Fibroblast of skin of right biceps (primary cell): ENCODE results near the gene MAP3K14.

Experiments
- DNase-seq: peaks from one replicate; pipeline ENCODE4 v3.0.0-alpha.2; 2013

MAP3K14 gene

DNA sequence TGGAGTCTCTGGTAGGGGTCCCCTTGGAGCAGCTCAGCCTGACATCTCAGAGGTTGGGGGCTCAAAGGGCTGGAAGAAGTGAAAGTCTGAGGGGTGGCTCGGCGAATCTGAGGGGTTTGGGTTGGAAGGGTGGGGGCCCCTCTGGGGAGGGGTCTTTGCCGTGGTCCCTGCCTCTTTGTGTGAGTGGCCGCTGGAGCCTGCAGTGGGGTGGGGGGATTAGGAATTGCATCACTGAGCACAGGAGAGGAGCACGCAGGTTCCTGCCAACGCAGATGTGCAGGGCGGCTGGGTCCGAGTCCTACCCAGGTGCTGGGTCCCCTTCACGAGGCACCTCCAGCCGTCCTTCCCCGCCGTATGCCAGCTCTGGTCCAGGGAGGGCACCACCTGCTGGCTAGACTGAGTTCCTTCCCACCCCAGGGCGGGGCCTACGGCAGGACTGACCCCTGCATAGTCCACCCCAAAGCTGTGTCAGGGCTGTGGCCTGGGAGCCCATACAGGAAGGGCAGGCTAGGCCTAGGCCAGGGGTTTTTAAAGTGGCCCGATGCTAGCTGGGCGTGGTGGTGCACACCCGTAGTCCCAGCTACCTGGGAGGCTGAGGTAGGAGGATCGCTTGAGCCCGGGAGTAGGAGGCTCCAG, 85.2 kb downstream of the MAP3K14 start:
- DNase-seq = no peak

DNA sequence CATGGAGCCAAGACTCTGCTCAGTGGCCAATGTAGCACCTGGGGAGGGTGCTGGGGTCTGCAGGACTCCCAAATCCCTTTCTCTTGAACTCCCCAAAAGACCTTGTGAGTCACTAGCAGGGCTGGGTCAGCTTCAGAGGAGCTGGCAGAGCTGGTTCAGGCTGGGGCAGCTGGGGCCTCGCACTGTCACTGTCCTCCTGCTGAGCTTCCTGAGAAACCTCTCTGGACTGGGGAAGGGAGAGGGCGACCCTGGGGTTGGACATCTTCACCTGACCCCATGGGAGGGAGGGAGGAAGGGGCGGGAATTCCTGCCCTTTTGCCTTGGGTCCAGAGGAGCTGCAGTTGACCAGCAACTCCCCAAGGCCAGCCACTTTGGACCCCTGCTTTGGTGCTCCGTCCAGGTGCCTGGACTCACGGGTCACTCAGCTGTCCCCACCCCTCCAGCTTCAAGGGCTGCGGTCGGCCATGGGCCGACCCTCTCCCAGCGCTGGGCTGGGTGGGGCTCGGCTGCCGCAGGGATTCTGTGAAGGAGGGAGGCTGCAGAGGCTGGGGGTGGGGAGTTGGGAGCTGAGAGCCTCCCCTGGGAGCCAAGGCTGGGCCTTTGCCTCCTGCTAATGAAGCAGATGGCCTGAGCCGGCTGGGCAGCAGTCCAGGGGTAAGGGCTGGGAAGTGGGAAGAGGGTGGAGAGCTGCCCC, 85.9 kb downstream of the MAP3K14 start:
- DNase-seq = peak; percentile 25

DNA sequence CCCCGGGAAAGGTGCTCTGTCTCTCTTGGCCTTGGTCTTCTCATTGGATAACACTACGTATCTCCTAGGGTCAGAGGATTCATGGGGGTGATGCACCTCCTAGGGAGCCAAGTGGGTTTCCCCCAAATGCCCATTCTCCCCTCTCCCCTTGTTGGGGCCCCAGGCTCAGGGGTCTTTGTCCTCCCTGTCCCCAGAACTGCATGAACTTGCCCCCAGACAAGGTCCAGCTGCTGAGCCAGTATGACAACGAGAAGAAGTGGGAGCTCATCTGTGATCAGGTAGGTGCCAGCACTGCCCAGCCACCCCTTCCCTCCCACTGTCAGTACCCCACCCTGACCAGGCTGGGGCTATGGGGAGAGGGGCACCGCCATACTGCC, 86.4 kb downstream of the MAP3K14 start:
- DNase-seq = no peak

DNA sequence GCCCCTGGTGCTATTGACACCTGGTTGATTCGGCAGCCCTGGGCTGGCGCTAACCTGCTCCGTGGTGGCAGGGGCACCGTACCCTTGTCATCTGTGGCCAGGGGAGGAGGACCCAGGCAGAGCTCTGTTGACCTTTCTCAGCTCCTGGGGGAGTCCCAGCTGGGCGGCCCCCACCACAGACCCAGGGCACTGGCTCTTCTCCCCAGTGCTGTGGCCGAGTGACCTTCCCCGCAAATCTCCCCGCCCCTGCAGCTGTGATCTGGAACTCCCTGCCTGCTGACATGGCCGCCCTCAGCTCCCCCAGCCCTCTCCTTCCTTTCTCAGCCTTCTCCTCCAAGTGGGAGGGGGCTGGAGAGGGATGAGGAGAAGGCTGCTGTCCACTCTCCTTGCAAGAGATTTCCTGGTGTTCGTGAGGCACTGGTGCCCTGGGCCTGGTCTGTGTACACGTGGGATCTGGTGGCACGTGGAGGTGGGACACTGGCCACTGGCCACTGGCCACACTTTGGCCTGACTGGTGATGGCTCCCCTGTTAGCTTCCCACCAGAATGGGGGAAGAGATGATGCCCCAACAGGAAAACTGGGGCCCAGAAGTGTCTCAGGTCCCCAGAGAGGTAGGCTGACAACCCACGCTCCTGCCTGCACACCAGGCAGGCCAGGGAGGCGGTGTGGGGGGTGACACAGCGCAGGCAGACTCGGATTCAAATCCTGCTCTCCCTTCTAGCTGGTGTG, 87.0 kb downstream of the MAP3K14 start:
- no peak for DNase-seq

DNA sequence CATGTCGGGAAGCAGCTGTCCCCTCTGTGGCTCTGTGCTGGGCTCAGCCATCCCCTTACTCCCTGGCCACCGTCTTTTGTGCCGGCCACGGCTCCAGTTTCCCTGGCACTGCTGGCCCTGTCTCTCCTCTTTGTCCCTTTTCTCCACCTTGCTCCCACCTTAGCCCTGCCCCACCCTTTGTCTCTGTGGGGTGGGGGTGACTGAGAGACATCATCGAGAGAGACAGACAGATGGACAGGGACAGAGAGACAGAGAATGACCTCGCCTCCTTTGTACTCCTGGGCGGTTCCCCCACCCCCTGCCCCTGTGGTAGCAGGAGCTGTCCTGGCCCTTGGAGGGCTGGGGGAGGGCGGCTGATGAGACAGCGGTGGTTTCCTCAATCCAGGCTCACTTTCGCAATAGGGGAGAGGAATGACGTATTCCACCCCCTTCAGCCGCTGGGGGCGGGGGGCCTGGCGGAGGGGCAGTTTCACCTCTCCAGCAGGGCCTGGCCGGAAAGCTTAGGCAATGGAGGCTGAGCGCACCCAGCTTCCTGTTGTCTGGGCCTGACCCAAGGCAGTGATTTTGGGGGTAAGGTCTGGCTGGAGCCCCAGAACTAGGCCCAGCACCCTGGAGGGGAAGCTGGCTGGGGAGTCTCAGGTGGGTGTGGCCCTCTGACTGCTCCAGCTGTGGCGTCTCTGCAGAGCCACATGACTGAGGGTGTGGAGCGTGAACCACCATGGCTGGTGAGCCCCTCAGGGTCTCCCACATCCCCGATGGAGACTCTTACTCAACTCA, 87.9 kb downstream of the MAP3K14 start:
- DNase-seq = peak; percentile 91

DNA sequence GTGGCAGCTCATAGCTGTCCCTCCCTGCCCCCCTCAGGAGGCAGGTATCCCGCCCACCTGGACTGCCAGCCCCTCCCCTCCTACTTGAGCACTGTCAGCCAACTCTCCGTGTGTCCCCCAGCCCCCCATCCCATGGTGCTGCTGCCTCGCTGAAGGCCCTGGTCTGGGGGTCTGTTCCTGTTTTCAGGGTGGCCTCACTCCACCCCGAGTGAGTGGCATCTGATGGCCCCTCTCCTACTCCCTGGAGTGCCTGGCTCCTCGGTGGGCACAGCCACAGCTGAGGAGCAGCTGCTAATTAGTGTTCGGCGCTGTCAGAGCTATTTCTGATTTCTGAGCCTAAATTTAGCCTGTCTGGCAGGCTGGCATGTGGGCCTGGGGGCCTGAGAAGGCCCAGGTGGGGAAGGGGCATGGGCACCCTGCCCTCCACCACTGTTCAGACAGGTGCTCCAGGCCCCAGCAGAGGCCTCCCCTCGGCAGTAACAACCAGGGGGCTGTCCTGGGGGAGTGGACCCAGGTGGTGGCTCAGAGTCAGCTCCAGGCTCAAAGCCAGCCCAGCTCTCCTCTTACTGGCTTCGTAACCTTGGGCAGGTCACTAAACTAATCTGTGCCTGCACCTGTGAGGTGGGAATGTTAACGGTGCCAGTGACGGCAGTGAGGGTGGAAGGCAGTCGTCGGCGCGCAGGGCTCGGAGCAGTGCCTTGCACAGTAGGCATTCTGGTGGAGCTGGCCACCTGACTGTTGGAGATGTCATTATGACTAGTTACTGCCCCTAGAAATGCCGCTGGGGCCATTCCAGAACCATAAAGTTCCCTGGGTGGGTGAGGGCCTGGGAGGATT, 88.7 kb downstream of the MAP3K14 start:
- DNase-seq = no peak

DNA sequence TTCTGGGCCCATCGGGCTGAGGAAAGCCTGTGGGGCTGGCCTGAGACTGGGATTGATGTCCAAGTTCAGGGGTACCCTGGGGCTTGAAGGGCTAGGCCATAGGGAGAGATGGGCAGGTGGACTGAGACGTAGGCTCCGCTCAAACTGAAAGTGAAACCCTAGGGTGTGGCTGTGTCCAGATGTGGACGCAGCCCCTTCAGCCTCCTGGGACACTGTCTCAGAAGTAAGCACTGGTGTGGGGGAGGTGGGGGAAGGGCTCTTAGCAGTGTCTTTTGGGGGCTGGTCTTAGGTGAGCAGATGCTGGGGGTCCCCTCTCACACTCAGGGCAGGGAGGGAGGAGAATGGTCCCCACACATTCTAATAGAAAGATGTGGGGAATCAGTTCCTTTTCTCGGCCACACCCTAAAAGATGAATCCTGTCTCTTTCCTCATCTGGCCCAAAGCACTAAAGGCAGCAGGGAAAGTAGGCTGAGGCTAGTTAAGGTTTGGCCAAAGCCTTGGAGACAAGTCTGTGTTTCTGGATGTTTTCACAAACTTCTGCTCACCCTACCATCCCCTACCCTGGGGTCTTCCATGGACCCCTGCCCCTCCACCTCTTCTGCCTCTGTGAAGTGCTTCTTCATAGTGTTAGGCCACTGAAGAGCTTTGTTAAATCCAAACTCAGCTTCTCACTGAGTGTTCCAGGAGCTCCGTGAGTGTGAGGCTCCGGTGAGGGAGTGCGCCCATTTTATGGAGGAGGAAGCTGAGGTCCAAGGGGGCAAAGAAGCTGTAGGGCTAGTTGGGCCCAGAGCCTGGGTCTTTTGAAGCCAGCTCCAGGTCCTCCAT, 89.5 kb downstream of the MAP3K14 start:
- no peak for DNase-seq

DNA sequence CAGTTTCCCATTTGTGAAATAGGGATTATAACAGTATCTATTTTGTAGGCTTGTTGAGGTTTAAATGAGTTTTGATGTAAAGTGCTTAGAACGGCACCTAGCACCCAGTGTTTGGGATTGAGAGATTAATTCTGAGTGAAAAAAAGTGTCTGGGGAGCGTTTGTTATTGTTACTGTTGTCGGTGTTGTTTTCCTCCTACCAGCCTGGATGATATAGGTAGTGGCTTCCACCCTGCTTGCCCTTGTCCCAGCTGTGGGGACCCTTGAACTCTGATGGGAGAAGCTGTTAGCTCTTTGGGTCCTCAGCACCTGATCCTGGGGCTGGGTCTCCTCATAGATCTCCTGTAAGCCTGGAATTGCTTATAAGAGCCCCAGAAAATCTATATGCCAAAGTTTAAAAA, 90.2 kb downstream of the MAP3K14 start:
- no peak for DNase-seq

DNA sequence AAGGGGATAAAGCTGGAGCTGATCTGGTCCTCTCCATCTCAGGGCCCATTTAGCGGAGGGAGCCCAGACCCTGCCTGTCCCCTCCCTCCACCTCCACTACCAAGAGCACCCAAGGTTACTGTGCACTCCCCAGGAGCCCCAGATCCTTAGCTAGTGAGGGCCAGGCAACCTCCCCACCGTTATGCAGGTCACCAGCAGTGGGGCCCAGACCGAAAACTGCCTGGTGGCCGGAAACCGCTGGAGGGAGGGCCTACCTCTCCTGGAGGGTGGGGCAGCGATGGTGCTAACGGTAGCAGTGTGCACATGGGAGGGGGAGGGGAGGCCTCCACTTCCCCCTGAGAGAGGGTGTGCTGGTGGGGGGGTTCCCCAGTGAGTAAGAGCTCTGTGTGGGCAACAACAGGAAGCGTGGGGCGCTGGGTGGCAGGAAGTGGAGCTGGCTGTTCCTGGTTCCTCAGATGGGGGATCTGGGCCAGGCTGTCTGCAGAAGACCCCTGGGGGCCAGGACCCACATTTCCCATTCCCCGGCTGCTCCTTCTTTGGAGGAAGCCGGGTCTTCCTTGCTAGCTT, 90.8 kb downstream of the MAP3K14 start:
- peak; percentile 34 for DNase-seq

DNA sequence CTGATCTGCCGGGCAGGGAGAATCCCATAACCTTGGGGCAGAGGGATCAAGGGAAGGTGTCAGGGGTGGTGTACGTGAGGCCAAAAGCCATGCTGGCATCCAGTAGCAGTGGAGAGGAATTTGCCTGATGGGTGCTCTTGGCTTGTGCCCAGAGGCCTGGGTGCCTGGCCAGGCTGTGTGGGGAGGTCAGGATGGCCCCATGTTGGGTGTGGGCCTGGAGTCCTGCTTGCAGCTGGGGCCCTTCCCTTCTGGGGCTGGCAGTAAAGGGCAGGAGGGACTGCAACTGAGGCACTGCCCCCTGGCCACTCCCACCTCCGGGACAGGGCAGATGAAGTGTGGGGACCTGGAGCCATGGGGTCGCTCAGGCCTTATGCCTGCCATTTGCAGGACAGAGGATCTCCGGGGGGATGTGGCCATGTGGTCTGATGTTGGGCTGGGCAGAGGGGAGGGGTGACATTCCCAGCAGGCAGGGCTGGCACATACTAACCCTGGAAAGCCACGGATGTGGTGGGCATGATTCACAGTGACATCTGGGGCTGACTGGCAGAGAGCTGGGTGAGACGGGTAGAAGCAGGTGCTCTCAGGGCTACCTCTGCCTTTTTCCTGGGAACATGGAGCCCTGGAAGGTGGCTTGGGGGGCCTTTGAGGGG, 91.6 kb downstream of the MAP3K14 start:
- DNase-seq = no peak

DNA sequence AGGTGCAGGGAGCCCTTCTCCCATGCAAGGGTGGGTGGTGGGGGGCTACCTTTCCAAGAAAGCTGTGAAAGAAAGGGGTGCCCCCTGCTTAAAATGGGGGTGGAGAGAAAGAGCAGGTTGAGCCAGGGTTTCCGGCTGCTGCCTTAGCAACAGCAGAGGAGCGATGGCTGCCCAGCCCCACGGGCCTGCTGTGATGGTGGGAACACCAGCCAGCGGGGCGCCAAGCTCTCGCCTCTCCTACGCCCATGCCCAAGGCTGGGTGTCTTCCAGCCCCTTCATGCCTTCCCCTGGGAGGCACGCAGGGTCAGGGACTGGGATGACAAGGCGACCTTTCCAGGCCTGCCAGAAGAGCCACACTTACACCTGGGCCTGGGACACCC, 92.2 kb downstream of the MAP3K14 start:
- no peak for DNase-seq

DNA sequence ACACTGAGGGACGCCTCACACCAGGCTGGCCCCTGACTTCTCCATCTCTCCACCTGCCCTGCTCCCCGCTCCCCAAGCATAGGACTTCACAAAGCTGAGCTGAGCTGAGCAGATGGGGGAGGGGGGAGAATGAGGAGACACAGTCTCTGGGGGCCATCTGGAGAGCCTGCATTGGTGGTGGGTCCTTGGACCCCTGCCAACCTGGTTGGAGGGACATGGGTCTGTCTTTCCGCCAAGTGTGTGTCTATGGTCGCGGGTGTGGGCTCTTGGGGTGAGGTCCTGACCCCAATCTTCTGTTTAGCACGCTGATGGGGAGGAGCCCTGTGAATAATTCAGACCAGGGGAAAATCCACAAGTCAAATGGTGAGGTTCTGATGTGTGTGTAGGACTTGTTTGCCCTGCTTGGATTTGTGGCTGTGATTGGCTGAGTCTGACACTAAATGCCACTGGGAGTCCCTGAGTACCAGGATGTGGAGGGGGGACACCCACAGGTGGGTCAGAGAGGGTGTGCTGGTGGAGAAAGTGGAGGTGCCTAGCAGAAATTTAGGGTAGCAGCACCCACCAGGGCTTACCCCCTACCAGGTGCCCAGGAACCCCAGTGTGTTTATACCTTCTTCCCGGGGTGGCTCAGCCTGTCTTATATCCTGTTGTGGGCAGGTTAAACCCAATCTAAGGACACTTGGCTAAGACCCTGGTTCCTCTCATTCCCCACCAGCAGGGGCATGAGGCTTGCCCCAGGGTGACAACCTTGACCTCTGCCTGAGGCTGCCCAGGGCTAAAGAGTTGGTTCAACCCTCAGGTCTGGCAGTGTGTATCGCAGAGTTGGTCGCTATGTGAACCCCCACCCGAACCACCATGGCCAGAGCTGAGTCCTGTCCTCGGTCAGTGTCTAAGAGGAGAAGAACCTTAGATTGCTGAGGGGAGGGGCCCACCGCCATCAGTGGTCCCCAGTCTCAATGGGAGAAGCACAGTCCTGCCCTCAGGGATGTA, 93.0 kb downstream of the MAP3K14 start:
- DNase-seq = no peak

DNA sequence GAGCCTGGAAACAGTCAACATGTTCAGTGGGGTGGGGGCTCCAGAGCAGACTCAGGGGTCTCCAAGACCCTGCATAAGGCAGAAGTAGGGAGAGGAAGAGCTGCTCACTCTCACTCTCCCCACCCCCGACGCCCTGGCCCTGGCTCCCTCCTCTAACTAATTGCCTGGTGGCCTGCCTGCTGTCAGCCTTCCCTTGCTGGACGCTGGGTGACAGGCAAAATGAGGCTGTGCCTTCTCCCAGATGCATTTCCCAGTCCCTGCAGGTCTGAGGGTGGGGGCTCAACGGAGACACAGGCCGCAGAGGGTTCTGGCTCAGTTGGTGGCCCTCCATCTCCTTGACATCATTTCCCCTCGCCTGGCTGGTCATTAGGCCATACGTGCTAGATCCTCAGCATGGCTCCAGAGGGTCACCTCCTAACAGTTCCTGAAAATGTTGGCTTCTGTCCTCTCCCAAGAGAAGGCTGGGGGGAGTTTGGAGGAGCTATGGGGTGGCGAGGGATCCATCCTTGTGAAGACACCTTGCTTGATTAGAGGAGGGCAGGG, 93.8 kb downstream of the MAP3K14 start:
- DNase-seq = no peak

DNA sequence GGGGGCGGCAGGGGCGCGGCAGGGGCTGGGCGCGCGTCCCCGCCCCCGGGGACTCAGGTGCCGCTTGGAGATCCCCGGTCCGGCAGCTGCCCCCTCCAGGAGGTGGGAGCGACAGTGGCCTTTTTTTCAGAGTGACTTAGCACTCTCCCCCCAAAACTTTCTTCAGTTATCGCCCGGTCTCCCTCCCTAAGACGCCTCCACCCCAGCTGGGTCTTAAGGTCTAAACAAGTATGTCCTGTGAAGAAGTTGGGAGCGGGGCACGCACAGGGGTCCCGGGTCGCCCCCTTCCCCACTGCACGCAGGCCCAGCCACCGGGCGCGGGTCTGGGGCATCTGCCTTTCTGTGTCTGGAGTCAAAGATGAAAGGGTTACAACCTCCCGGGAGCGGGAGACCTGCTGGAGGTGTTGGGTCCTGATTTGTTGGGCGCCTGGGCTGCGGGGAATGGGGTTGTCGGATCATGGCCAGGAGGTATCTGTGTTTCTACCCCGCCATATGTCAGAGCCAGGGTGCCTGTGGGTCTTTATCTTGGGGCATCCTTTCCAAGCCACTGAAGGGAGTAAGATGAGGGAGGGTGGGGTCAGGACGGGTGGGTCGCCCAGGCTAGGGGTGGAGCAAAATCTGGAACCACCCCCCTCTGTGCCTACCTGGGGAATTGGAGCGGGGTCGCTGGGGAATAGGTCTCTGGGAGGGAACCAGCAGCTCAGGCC, 94.4 kb downstream of the MAP3K14 start:
- no peak for DNase-seq

DNA sequence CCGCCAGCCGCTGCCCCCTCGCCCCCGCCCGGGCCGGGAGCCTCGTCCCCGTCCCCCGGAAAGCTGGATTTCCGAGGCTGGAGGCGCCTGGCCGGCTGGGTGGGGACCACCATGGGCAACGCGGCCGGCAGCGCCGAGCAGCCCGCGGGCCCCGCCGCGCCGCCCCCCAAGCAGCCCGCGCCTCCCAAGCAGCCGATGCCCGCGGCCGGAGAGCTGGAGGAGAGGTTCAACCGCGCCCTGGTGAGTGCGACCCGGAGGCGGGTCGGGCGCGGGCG, 94.9 kb downstream of the MAP3K14 start:
- DNase-seq = no peak

DNA sequence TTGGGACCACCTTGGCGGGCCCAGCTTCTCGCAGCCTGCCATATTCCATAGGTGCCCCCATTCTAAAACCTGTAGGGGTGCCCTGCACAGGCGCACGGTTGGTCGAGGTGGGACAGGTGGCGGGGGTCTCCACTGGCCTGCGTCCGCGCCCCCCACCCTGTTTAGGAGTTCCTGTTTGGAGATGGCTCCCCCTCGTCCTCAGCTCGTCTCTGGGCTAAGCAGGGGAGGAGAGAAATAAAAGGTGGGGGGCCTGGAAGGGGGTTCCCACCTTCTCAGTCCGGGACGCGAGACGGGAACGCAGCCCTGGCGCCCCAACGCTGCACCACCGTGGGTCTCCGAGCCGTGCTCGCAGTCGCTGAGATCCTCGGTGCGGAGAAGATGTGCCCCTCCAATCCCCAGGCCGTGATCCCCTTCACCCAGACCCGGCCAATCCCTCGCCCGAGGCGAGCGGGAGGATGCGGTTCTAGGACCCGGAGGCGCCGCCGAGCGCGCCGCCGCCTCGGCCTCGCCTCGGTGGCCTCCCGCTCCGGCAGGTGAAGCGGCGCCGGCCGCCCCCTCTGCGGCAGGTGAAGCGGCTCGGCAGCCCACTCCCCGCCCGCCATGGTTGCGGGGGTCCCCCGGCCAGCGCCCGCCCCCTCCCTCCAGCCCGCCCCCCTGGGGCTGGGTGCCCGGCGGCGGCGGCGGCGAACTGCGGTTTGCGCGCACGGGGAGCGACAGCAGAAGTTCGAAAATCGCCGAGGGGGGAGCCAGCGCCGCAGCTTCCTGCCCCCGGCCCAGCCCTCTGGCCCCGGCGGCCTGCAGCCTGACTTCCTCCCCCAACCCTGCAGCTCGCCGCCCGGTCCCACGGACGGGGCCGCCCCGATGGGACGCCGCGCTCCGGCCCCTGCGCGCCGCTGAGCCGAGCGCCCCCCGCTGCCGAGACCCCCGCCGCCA, 95.5 kb downstream of the MAP3K14 start, which contains the start of gene FMNL1:
Gene FMNL1 (plus strand): TSS at position 805 of the 933 bp plus-strand sequence. CDS start 240 bp downstream, outside the sequence.
- no peak for DNase-seq

DNA sequence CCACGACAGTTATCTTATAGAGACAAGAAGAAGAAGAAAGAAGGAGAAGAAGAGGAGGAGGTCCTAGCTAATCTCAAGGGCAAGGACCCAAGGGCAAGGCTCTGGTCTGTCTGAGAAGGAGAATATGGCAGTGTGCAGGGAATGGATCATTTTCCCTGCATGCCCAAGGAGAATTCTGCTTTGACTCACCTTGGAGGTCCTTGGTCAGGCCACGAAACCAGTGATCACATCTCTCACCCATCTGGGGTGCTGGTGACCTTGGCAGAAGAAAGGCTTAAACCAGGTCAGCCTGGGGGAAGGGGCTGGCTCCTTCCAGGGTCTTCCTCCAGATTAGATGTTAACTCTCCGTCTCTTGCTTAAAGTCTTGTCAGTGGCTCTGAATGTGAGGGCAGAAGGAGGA, 96.7 kb downstream of the MAP3K14 start:
- no peak for DNase-seq
